Erythroblast (primary cell): ENCODE data around the gene POLR3E.

Source experiments
- DNase-seq, 2 experiments: peaks; one replicate each; lab custom pipeline; 2025; lab: John Stamatoyannopoulos, UW
- GATA1 ChIP-seq: IDR thresholded peaks from 2 replicates; pipeline ENCODE4 v1.6.1; 2011; ENCODE audit warnings: low read depth, mild to moderate bottlenecking, control low read depth, low read length, moderate library complexity
- POLR2A ChIP-seq: IDR thresholded peaks from 2 replicates; pipeline ENCODE4 v1.6.1; 2011; ENCODE audit warnings: mild to moderate bottlenecking, low read length

The POLR3E gene

GRCh38 chr16:22324787-22325597 is 27.8 kb downstream of the POLR3E start:
- no peak for DNase-seq
- TF ChIP-seq POLR2A (no peak), GATA1 (no peak)

GRCh38 chr16:22325598-22326368 is 28.6 kb downstream of the POLR3E start:
- TF ChIP-seq GATA1 (no peak), POLR2A (no peak)
- no peak for DNase-seq

- DNase-seq: no peak
- TF ChIP-seq POLR2A (no peak), GATA1 (no peak)
These were observed 29.1 kb downstream of the POLR3E start for GRCh38 chr16:22326369-22326652.

GRCh38 chr16:22326771-22327445 is 29.7 kb downstream of the POLR3E start:
- no peak for TF ChIP-seq POLR2A
- TF ChIP-seq GATA1: no peak
- no peak for DNase-seq

GRCh38 chr16:22327446-22327775 is 30.2 kb downstream of the POLR3E start:
- TF ChIP-seq POLR2A (no peak), GATA1 (no peak)
- DNase-seq: no peak

- no peak for DNase-seq
- TF ChIP-seq POLR2A: no peak
- TF ChIP-seq GATA1: no peak
These were observed 31.0 kb downstream of the POLR3E start for GRCh38 chr16:22328081-22328725.

- no peak for TF ChIP-seq GATA1
- TF ChIP-seq POLR2A: no peak
- no peak for DNase-seq
These were observed 32.0 kb downstream of the POLR3E start for GRCh38 chr16:22329199-22329695.

- no peak for DNase-seq
These were observed 33.1 kb downstream of the POLR3E start for GRCh38 chr16:22330326-22330725.

GRCh38 chr16:22333457-22333994 is 36.3 kb downstream of the POLR3E start:
- DNase-seq: no peak

More at GRCh38 chr16:22330326-22330725, 33.1 kb downstream of the POLR3E start:
- TF ChIP-seq GATA1: no peak

GRCh38 chr16:22335668-22336246 is 38.5 kb downstream of the POLR3E start:
- TF ChIP-seq POLR2A: no peak
- no peak for TF ChIP-seq GATA1

More at GRCh38 chr16:22333457-22333994, 36.3 kb downstream of the POLR3E start:
- TF ChIP-seq POLR2A: no peak
- no peak for TF ChIP-seq GATA1

GRCh38 chr16:22336581-22336980 is 39.4 kb downstream of the POLR3E start:
- no peak for DNase-seq
- TF ChIP-seq POLR2A (no peak), GATA1 (no peak)

More at GRCh38 chr16:22335668-22336246, 38.5 kb downstream of the POLR3E start:
- DNase-seq: no peak

GRCh38 chr16:22337045-22337444 is 39.8 kb downstream of the POLR3E start:
- TF ChIP-seq GATA1 (no peak), POLR2A (no peak)
- DNase-seq: no peak

GRCh38 chr16:22337849-22338635 is 40.8 kb downstream of the POLR3E start:
- TF ChIP-seq GATA1 (no peak), POLR2A (no peak)
- DNase-seq: no peak
